NCI-H748 (cell line): ENCODE results near the gene ARAF.

Experiments
- DNase-seq: peaks from one replicate; lab custom pipeline; 2025; ENCODE audit not compliant: unreplicated experiment; lab: John Stamatoyannopoulos, UW

Gene ARAF

DNA sequence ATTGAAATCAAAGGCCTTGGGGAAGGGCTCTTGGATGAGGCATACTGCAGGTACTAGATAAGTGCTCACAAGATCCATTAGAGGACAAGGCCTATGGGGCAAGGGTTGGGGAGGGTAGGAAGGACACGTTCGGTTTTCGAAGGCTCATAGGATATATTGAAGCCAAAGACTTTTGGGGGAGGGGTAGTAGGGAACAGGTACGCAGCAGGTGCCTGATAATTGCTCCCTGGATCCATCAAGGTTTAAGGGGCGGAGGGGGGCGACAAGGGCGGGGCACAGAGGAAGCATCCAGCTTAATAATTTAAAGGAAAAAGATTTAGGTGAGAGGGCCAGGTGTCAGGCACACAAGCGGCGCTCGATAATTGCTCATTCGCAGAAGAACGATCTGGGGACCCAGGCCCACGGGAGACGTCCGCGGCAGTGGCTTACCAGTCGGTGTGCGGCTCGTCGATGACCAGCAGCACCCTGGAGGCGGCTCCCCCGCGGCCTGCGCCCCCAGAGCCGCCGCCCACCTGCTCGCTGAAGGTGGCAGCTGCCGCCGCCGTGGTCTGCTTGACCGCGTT, 58.0 kb downstream of the ARAF start:
- DNase-seq: no peak

DNA sequence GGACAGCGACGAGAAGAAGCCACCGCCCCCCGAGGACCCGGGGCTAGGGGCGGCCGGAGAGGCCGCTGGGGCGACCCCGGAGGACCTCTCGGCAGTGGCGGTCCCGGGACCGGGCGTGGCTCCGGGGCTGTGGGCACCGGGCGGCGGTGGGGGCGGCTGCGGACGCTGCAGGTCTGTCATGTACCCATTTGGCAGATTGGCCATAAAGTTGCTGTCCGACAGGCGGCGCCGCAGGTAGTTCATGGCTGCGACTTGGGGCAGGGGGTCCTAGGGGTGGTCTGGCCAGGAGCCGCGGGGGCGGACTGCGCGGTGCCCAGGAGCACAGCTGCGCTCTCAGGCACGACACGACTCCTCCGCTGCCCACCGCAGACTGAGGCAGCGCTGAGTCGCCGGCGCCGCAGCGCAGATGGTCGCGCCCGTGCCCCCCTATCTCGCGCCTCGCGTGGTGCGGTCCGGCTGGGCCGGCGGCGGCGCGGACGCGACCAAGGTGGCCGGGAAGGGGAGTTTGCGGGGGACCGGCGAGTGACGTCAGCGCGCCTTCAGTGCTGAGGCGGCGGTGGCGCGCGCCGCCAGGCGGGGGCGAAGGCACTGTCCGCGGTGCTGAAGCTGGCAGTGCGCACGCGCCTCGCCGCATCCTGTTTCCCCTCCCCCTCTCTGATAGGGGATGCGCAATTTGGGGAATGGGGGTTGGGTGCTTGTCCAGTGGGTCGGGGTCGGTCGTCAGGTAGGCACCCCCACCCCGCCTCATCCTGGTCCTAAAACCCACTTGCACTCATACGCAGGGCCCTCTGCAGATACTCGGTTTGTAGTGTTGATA, 58.7 kb downstream of the ARAF start, which contains the start of gene SYN1:
Gene SYN1 (minus strand): TSS at position 372 of the 817 bp plus-strand sequence. CDS start 129 bp downstream, at position 243.
- peak; percentile 91 for DNase-seq

DNA sequence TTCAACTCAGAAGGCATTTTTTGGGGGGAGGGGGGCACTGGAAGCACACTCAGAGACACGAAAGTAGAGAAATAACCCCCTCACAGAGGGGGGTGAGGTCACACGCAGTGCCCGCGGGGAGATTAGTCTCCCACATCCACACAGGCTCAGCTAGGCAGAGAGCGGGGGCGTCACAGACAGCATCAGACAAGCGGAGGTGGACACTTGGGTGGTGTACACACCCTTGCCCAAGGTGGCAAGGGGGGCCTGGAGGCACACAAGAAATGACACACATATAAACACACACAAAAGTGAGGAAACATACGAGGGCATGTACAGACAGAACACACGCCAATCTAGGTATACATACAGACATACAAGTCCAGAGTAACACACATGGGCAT, 59.3 kb downstream of the ARAF start:
- no peak for DNase-seq
